Liver (tissue), 3 donors: ENCODE measurements around the gene KLHL2.

Source experiments
- CTCF ChIP-seq: fragments of 150-350 bp; IDR thresholded peaks from 2 replicates; pipeline ENCODE4 v1.5.1; 2017; ENCODE audit warnings: improper control_type of control experiment, low read depth, low read length; ENCODE audit not compliant: missing input control
- GABPA ChIP-seq, 2 donors: IDR thresholded peaks in 1 of 2; conservative IDR thresholded peaks in 1 of 2; 2 replicates each; pipeline ENCODE4 v1.6.1; 2016; ENCODE audit warnings: antibody characterized with exemption in 2 of 2, mild to moderate bottlenecking in 1 of 2, moderate library complexity in 1 of 2
- JUND ChIP-seq, 2 donors: IDR thresholded peaks; 2 replicates each; pipeline ENCODE4 v1.6.1; 2016; ENCODE audit warnings: antibody characterized with exemption in 2 of 2
- RAD21 ChIP-seq, 2 donors: IDR thresholded peaks; 2 replicates each; pipeline ENCODE4 v1.6.1; 2016; ENCODE audit warnings: antibody characterized with exemption in 2 of 2, mild to moderate bottlenecking in 2 of 2
- REST ChIP-seq: IDR thresholded peaks from 2 replicates; pipeline ENCODE4 v1.6.1; 2016; ENCODE audit warnings: antibody characterized with exemption, mild to moderate bottlenecking
- TAF1 ChIP-seq: conservative IDR thresholded peaks from 2 replicates; pipeline ENCODE4 v1.6.1; 2016; ENCODE audit warnings: antibody characterized with exemption, mild to moderate bottlenecking
- YY1 ChIP-seq: IDR thresholded peaks from 2 replicates; pipeline ENCODE4 v1.6.1; 2016; ENCODE audit warnings: antibody characterized with exemption, mild to moderate bottlenecking
- TF ChIP-seq, protein P1 (sequence below): IDR thresholded peaks from 2 replicates; pipeline ENCODE4 v1.6.1; 2016; ENCODE audit warnings: antibody characterized with exemption
- donor health status: healthy.
- donor health status: healthy.

GRCh38 chr4:165158762-165159161 lies 48.6 kb upstream of the KLHL2 start:
- TF ChIP-seq TAF1 (no peak), YY1 (peak; percentile 66), CTCF (no peak), JUND (IDR thresholded peaks at IDR 0.05) (peak; percentile 69 to 70), RAD21 (IDR thresholded peaks at IDR 0.05) (peak; percentile 50 to 66), GABPA (IDR thresholded peaks at IDR 0.05 in 1 of 2, conservative IDR thresholded peaks at IDR 0.05 in 1 of 2) (no peak), REST (peak; percentile 35)
- TF ChIP-seq, protein P1, sequence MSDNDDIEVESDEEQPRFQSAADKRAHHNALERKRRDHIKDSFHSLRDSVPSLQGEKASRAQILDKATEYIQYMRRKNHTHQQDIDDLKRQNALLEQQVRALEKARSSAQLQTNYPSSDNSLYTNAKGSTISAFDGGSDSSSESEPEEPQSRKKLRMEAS, result peak; percentile 53
